Transverse colon (tissue), 4 donors: ENCODE measurements around the gene MAST4. TPM values are rescaled to one million over a fixed set of nuclear protein-coding genes. Genes with fewer than 3 reads are reported as not detected.

ENCODE experiments used
- DNase-seq: peaks from one replicate; pipeline ENCODE4 v3.0.0-alpha.2; 2019
- H3K27ac ChIP-seq, 4 donors: fragments of 200-600 bp; sonication (generic); 2 replicates each; pipeline ENCODE4 v1.5.1; 2016 to 2018; ENCODE audit warnings: inconsistent platforms in 4 of 4
- H3K27me3 ChIP-seq: fragments of 200-600 bp; sonication (generic); 2 replicates; pipeline ENCODE4 v1.5.1; 2017; ENCODE audit warnings: inconsistent platforms
- H3K36me3 ChIP-seq, 4 donors: fragments of 200-600 bp; sonication (generic); 2 replicates each; pipeline ENCODE4 v1.5.1; 2017 to 2019; ENCODE audit warnings: inconsistent platforms in 4 of 4
- H3K4me1 ChIP-seq, 4 donors: fragments of 200-600 bp; sonication (generic); 2 replicates each; pipeline ENCODE4 v1.5.1; 2017 to 2020; ENCODE audit warnings: inconsistent platforms in 4 of 4
- H3K4me3 ChIP-seq, 4 donors: fragments of 200-600 bp; sonication (generic); 1 replicate in 1 of 4; 2 replicates in 3 of 4; pipeline versions ENCODE4 v1.5.1 to v1.6.1; 2017 to 2019; ENCODE audit warnings: inconsistent platforms in 4 of 4
- H3K9me3 ChIP-seq, 2 donors: fragments of 200-600 bp; sonication (generic); 2 replicates each; pipeline ENCODE4 v1.5.1; 2017 to 2019; ENCODE audit warnings: inconsistent platforms in 2 of 2
- EP300 ChIP-seq: sonication (generic); formaldehyde crosslinking; IDR thresholded peaks from one replicate; pipeline ENCODE4 v1.6.1; 2017; ENCODE audit warnings: antibody characterized with exemption, low read depth
- POLR2A ChIP-seq: fragments of 450-650 bp; IDR thresholded peaks from one replicate; pipeline ENCODE4 v1.6.1; 2016; ENCODE audit warnings: antibody characterized with exemption, mild to moderate bottlenecking, moderate library complexity
- POLR2AphosphoS5 ChIP-seq, 3 donors: sonication (generic); formaldehyde crosslinking; IDR thresholded peaks; one replicate each; pipeline ENCODE4 v1.6.1; 2016; ENCODE audit warnings: antibody characterized with exemption in 3 of 3
- WGBS, 2 donors: methylation state at CpG; one replicate each; pipeline ENCODE4 v1.1.5; 2018; ENCODE audit warnings: low coverage in 1 of 2; 5-methylcytosine and 5-hydroxymethylcytosine counted together
- in situ Hi-C, 4 donors: fragments of 200-750 bp; cut with MboI; loops; one replicate each; pipeline versions ENCODE4 v1.15.0 to v1.15.1; 2017; ENCODE audit warnings: low sequenced_read_pairs in 3 of 4, low pct_ligation_motif_present in 1 of 4, low pct_unique_long_range_greater_than_20kb in 1 of 4
- intact Hi-C: fragments of 100-400 bp; cut with DNase I; formaldehyde crosslinking; loops from one replicate; pipeline ENCODE4 v1.15.1; 2023; ENCODE audit warnings: low total_unique reads
- total RNA-seq, 4 donors: library from RNA; depleted of rRNA; stranded (reverse); fragments of >200 nt; gene quantifications; one replicate each; pipeline ENCODE4 v1.1.0, GENCODE V29; 2016
- TF ChIP-seq, protein P1 (sequence below), 5 experiments: fragments of 200-600 bp in 3 of 5; fragments of 450-650 bp in 2 of 5; sonication (generic) in 3 of 5; IDR thresholded peaks; 1 replicate in 2 of 5; 2 replicates in 3 of 5; pipeline ENCODE4 v1.5.1; 2016 to 2017; ENCODE audit warnings: antibody characterized with exemption in 5 of 5, inconsistent platforms in 3 of 5, mild to moderate bottlenecking in 2 of 5, moderate library complexity in 1 of 5

MAST4 gene
- total RNA-seq, 4 donors from 2014 or later: 20.3 to 46.8 (median 35.4) TPM

DNA sequence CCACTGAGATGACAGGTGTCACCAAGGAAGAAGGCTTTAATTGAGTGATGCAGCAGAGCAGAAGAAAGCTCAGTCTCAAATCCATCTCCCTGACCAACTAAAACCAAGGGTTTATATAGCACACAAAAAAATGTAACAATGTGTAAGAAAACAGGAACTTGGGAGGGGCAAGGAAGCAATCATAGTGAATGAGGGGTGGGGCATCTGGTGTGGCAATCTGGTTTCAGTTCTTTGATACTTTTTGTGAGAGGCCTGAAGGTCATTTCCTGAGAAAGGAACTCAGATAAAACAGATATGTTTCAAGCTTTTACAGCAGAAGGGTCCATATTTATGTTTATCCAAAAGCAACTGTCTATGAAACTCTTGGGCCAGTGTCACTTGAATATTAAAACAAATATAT lies 580.7 kb downstream of the MAST4 start:
- H3K4me3 ChIP-seq: no peak overlapping the region
- in situ Hi-C loops: no loop called here
- no peak for TF ChIP-seq POLR2A
- TF ChIP-seq EP300: no peak
- no peak for TF ChIP-seq POLR2AphosphoS5 (IDR thresholded peaks at IDR 0.05)
- TF ChIP-seq, protein P1, sequence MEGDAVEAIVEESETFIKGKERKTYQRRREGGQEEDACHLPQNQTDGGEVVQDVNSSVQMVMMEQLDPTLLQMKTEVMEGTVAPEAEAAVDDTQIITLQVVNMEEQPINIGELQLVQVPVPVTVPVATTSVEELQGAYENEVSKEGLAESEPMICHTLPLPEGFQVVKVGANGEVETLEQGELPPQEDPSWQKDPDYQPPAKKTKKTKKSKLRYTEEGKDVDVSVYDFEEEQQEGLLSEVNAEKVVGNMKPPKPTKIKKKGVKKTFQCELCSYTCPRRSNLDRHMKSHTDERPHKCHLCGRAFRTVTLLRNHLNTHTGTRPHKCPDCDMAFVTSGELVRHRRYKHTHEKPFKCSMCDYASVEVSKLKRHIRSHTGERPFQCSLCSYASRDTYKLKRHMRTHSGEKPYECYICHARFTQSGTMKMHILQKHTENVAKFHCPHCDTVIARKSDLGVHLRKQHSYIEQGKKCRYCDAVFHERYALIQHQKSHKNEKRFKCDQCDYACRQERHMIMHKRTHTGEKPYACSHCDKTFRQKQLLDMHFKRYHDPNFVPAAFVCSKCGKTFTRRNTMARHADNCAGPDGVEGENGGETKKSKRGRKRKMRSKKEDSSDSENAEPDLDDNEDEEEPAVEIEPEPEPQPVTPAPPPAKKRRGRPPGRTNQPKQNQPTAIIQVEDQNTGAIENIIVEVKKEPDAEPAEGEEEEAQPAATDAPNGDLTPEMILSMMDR (IDR thresholded peaks at IDR 0.05): no peak
- H3K4me1 ChIP-seq: peaks cover 0 to 5% (median 0%) of the 10 kb centered on the region in 4 donors
- no peaks in the 10 kb centered on the region for H3K36me3 ChIP-seq
- DNase-seq: no peak
- H3K27ac ChIP-seq: no peak overlapping the region
- intact Hi-C loops: no loop called here
- H3K27me3 ChIP-seq: no peaks in the 10 kb centered on the region
- H3K9me3 ChIP-seq: peaks cover 0 to 13% of the 10 kb centered on the region in 2 donors

DNA sequence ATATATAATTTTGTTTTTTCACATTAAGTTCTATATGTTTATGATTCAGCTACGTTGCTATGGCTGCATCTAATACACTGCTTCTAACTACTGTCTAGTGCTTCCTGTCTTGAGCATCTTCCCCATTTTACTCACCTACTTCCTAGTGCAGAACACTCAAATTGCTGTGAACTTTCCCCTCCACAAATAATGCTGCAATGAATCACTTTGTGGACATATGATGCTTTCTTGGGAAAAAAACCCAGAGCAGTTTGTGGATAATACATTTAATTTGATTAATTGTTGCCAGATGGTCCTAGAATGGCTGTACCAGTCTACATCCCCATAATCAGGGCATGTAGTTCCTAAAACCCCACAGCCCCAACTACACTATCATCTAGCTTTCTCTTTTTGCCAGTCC lies 581.9 kb downstream of the MAST4 start:
- H3K4me3 ChIP-seq: no peak overlapping the region
- DNase-seq: no peak
- TF ChIP-seq EP300 (no peak), POLR2A (no peak), POLR2AphosphoS5 (IDR thresholded peaks at IDR 0.05) (no peak)
- TF ChIP-seq, protein P1 (IDR thresholded peaks at IDR 0.05): no peak
- WGBS, 2 donors: 50 to 74% methylated on average over 1 of the region's 1 CpG
- H3K9me3 ChIP-seq: peaks cover 0 to 13% of the 10 kb centered on the region in 2 donors
- intact Hi-C loops (no loop called here), in situ Hi-C loops (no loop called here)
- no peaks in the 10 kb centered on the region for H3K27me3 ChIP-seq
- peaks cover 0 to 15% (median 3%) of the 10 kb centered on the region in 4 donors for H3K4me1 ChIP-seq
- H3K27ac ChIP-seq: no peak overlapping the region
- H3K36me3 ChIP-seq: no peaks in the 10 kb centered on the region

DNA sequence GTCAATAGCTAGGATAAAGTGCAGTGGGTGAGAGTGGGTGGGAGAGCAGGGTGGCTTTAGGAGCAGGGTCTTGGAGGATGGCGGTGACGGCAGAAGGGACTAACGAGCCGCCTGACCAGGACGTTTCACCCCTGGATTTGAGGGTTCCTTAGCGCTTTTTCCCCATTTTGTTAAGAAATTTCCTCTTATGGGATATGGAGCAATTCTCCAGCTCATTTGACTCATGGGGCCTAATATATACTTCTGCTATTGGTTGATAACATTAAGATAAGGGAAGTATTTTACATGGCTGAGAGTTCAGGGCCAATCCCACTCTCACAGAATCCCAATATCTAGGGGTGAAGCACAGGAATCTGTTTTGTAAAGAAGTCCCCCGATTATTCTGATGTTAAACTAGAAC lies 582.8 kb downstream of the MAST4 start:
- no peaks in the 10 kb centered on the region for H3K27me3 ChIP-seq
- intact Hi-C loops (no loop called here), in situ Hi-C loops (no loop called here)
- TF ChIP-seq POLR2A: no peak
- no peak for TF ChIP-seq POLR2AphosphoS5 (IDR thresholded peaks at IDR 0.05)
- TF ChIP-seq, protein P1 (IDR thresholded peaks at IDR 0.05): no peak
- no peak for TF ChIP-seq EP300
- no peak overlapping the region for H3K4me3 ChIP-seq
- H3K4me1 ChIP-seq: peaks cover 0 to 15% (median 3%) of the 10 kb centered on the region in 4 donors
- no peak overlapping the region for H3K27ac ChIP-seq
- H3K36me3 ChIP-seq: no peaks in the 10 kb centered on the region
- WGBS, 2 donors: 91 to 97% methylated on average over 7 of the region's 7 CpGs
- peaks cover 0 to 13% of the 10 kb centered on the region in 2 donors for H3K9me3 ChIP-seq
- DNase-seq: no peak

DNA sequence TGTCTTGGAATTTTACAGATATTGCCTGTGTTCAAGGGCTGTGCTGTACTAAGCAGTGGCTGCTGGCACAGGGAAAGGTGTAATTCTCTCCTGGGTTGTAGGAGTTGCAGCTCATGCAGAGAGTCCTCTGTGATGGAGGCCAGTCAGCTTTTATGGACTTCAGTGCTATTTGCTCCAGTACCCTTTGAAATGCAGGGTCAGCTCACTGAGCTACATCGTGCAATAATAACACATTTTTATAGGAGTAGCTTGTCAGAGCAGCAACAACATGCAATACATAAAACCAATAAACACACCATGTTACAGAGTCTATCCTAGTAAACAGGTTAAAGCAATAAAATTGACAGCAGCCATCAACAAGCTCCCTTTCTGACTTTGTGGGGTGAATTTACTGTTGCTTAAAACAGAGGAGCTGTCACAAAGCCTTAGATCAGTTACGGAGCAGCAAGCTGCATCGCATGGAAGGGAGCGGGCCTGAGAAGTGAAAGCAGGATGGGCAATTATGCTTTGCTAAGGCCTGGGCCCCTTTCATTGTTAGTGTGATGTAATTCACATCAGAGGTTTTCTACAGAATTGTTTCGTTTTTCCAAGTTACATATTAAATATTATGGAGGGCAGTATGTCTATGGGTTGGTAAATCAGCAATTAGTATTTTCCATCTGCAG lies 583.6 kb downstream of the MAST4 start:
- no peak overlapping the region for H3K4me3 ChIP-seq
- 60 to 68% methylated on average over 4 to 5 of the region's 5 CpGs for WGBS, 2 donors
- no peaks in the 10 kb centered on the region for H3K36me3 ChIP-seq
- intact Hi-C loops: no loop called here
- in situ Hi-C loops: no loop called here
- TF ChIP-seq POLR2AphosphoS5 (IDR thresholded peaks at IDR 0.05) (no peak), EP300 (no peak), POLR2A (no peak)
- TF ChIP-seq, protein P1 (IDR thresholded peaks at IDR 0.05): no peak
- peaks cover 0 to 15% (median 3%) of the 10 kb centered on the region in 4 donors for H3K4me1 ChIP-seq
- H3K9me3 ChIP-seq: peaks cover 0 to 13% of the 10 kb centered on the region in 2 donors
- H3K27ac ChIP-seq: peak overlapping the region in 1 of 4 donors; percentile 18
- DNase-seq: no peak
- H3K27me3 ChIP-seq: no peaks in the 10 kb centered on the region
